Sigmoid colon (tissue), 4 donors: Measurements from ENCODE around the gene ELMO1.

Experiments used
- CTCF ChIP-seq, 4 experiments: fragments of 450-650 bp in 3 of 4; fragments of 200-600 bp in 1 of 4; IDR thresholded peaks; one replicate each; pipeline ENCODE4 v1.5.1; 2016 to 2019; ENCODE audit warnings: antibody characterized with exemption in 4 of 4, mild to moderate bottlenecking in 3 of 4, moderate library complexity in 2 of 4
- POLR2A ChIP-seq, 2 donors: fragments of 450-650 bp; IDR thresholded peaks; one replicate each; pipeline ENCODE4 v1.6.1; 2016; ENCODE audit warnings: antibody characterized with exemption in 2 of 2, mild to moderate bottlenecking in 2 of 2, moderate library complexity in 2 of 2
- POLR2AphosphoS5 ChIP-seq, 4 donors: sonication (generic); formaldehyde crosslinking; IDR thresholded peaks; one replicate each; pipeline ENCODE4 v1.6.1; 2017; ENCODE audit warnings: antibody characterized with exemption in 4 of 4

DNA sequence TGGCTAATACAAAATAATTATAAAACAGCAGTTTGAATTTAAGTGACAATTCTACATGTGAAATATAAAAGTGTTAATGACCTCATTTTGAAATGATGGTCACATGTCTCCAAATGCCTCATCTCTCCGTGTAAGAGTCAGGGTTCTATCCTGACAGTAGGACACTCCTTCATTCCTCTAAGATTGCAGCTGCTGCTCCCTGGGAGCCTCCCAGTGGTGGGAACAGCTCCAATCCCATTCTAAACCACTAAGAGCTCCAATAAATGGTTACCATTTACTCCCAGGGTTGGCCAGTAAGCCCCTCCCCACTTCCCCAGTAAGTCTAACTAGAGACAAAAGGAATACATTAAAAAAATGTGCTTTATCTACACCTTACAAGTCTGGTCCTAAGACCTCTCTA is 379.8 kb downstream of the ELMO1 start:
- TF ChIP-seq CTCF (IDR thresholded peaks at IDR 0.05) (no peak), POLR2A (IDR thresholded peaks at IDR 0.05) (no peak), POLR2AphosphoS5 (IDR thresholded peaks at IDR 0.05) (no peak)
